GM23338 (cell line): ENCODE data around the gene ZDHHC8. TPM values are rescaled to one million over a fixed set of nuclear protein-coding genes. Genes with fewer than 3 reads are reported as not detected.

Experiments
- ATAC-seq: fragments of 200-7000 bp; cut with Tn5 transposase; 3 replicates; pipeline ENCODE4 v1.9.1; 2020
- DNase-seq: peaks from one replicate; pipeline ENCODE4 v3.0.0-alpha.2; 2015; ENCODE audit warnings: low spot score
- H2AFZ ChIP-seq: fragments of 200-600 bp; sonication (generic); 2 replicates; pipeline ENCODE4 v1.8.0; 2016; ENCODE audit warnings: antibody characterized with exemption, mild to moderate bottlenecking, moderate library complexity
- H3F3A ChIP-seq: fragments of 200-600 bp; sonication (generic); replicated peaks from 2 replicates; pipeline ENCODE4 v1.8.0; 2017; ENCODE audit warnings: antibody characterized with exemption, mixed run types, low read depth
- H3K27ac ChIP-seq: fragments of 200-600 bp; sonication (generic); 2 replicates; pipeline ENCODE4 v1.6.1; 2016; ENCODE audit warnings: low read depth
- H3K27me3 ChIP-seq: fragments of 200-600 bp; sonication (generic); 2 replicates; pipeline ENCODE4 v1.8.0; 2016; ENCODE audit warnings: mild to moderate bottlenecking, mixed run types, moderate library complexity; ENCODE audit not compliant: insufficient read depth
- H3K36me3 ChIP-seq: fragments of 200-600 bp; sonication (generic); 2 replicates; pipeline ENCODE4 v1.8.0; 2016; ENCODE audit warnings: mild to moderate bottlenecking; ENCODE audit not compliant: insufficient read depth
- H3K4me1 ChIP-seq: fragments of 200-600 bp; sonication (generic); 2 replicates; pipeline ENCODE4 v1.8.0; 2016; ENCODE audit warnings: mild to moderate bottlenecking, moderate library complexity; ENCODE audit not compliant: insufficient read depth
- H3K4me2 ChIP-seq: fragments of 200-600 bp; sonication (generic); 2 replicates; pipeline ENCODE4 v1.7.1; 2017; ENCODE audit warnings: mixed run types
- H3K4me3 ChIP-seq: fragments of 200-600 bp; sonication (generic); 2 replicates; pipeline ENCODE4 v1.6.1; 2016; ENCODE audit warnings: mixed run types
- H3K79me2 ChIP-seq: fragments of 200-600 bp; sonication (generic); replicated peaks from 2 replicates; pipeline ENCODE4 v1.8.0; 2017; ENCODE audit warnings: mild to moderate bottlenecking; ENCODE audit not compliant: insufficient read depth
- H3K9me2 ChIP-seq: fragments of 200-600 bp; sonication (generic); 2 replicates; pipeline ENCODE4 v1.8.0; 2017; ENCODE audit not compliant: insufficient read depth
- H4K20me1 ChIP-seq: fragments of 200-600 bp; sonication (generic); replicated peaks from 2 replicates; pipeline ENCODE4 v1.8.0; 2017; ENCODE audit warnings: mild to moderate bottlenecking; ENCODE audit not compliant: insufficient read depth
- H3K27ac Mint-ChIP-seq: 2 replicates; pipeline ENCODE4 v1.8.0; 2020; ENCODE audit warnings: inconsistent platforms, mild to moderate bottlenecking, moderate library complexity, mixed read lengths
- H3K27me3 Mint-ChIP-seq: 3 replicates; pipeline ENCODE4 v1.8.0; 2022; ENCODE audit warnings: low read depth, mild to moderate bottlenecking, moderate library complexity, mixed read lengths, inconsistent platforms; ENCODE audit not compliant: insufficient read depth, poor library complexity
- H3K36me3 Mint-ChIP-seq: 3 replicates; pipeline ENCODE4 v1.8.0; 2021; ENCODE audit warnings: low read depth, mild to moderate bottlenecking, inconsistent platforms, moderate library complexity, mixed read lengths
- H3K4me1 Mint-ChIP-seq: 3 replicates; pipeline ENCODE4 v1.8.0; 2020; ENCODE audit warnings: mild to moderate bottlenecking, inconsistent platforms, mixed read lengths
- H3K4me3 Mint-ChIP-seq: 3 replicates; pipeline ENCODE4 v1.8.0; 2021; ENCODE audit warnings: moderate library complexity, mild to moderate bottlenecking, inconsistent platforms, mixed read lengths
- H3K9me3 Mint-ChIP-seq: 3 replicates; pipeline ENCODE4 v1.8.0; 2020; ENCODE audit warnings: moderate library complexity, mild to moderate bottlenecking, inconsistent platforms, mixed read lengths
- CREB1 ChIP-seq: fragments of 250-450 bp; sonication (Bioruptor Pico); IDR thresholded peaks from 2 replicates; pipeline ENCODE4 v1.5.0; 2020; ENCODE audit warnings: low read depth, mild to moderate bottlenecking, moderate library complexity
- ETS1 ChIP-seq: IDR thresholded peaks from 2 replicates; pipeline ENCODE4 v1.6.1; 2016; ENCODE audit warnings: antibody characterized with exemption
- EZH2phosphoT487 ChIP-seq: fragments of 200-600 bp; sonication (generic); IDR thresholded peaks from one replicate; pipeline ENCODE4 v1.8.1; 2018; ENCODE audit warnings: antibody characterized with exemption; ENCODE audit not compliant: unreplicated experiment
- JUNB ChIP-seq: IDR thresholded peaks from one replicate; pipeline ENCODE4 v1.6.1; 2016; ENCODE audit warnings: antibody characterized with exemption; ENCODE audit not compliant: unreplicated experiment
- NANOG ChIP-seq: IDR thresholded peaks from 2 replicates; pipeline ENCODE4 v1.6.1; 2016; ENCODE audit warnings: antibody characterized with exemption, borderline replicate concordance
- ZNF331 ChIP-seq: fragments of 250-450 bp; sonication (Bioruptor Pico); IDR thresholded peaks from 2 replicates; pipeline ENCODE4 v1.5.0; 2020; ENCODE audit warnings: low read depth, mild to moderate bottlenecking, moderate library complexity
- ZNF462 ChIP-seq: fragments of 250-450 bp; sonication (Bioruptor Pico); IDR thresholded peaks from 2 replicates; pipeline ENCODE4 v1.5.0; 2020; ENCODE audit warnings: mild to moderate bottlenecking, moderate library complexity
- polyA plus RNA-seq: library from polyadenylated mRNA; unstranded; fragments of >200 nt; fragmentation: Nextera tagmentation; extraction: Ambion mirVana; gene quantifications from 2 replicates; pipeline ENCODE4 v1.2.1, GENCODE V29; 2016
- total RNA-seq: library from RNA; depleted of rRNA; stranded (reverse); fragments of >200 nt; shearing (Covaris generic); gene quantifications from 2 replicates; pipeline ENCODE4 v1.2.3, GENCODE V29; 2014
- TF ChIP-seq, protein P1 (sequence below), 2 experiments: fragments of 200-600 bp in 1 of 2; sonication (generic) in 1 of 2; conservative IDR thresholded peaks; 2 replicates each; pipeline versions ENCODE4 v1.5.1 to v1.6.1; 2016 to 2017; ENCODE audit warnings: antibody characterized with exemption in 2 of 2, low read depth in 2 of 2, mild to moderate bottlenecking in 2 of 2, moderate library complexity in 1 of 2

ZDHHC8 gene
- total and polyA plus RNA-seq, 2 experiments from 2014 or later, result 13.7 to 47.6 TPM

GRCh38 chr22:20173772-20174171 is 42.2 kb downstream of the ZDHHC8 start (continued):
- no peak for TF ChIP-seq ETS1
- no peak for TF ChIP-seq EZH2phosphoT487
- TF ChIP-seq, protein P1, sequence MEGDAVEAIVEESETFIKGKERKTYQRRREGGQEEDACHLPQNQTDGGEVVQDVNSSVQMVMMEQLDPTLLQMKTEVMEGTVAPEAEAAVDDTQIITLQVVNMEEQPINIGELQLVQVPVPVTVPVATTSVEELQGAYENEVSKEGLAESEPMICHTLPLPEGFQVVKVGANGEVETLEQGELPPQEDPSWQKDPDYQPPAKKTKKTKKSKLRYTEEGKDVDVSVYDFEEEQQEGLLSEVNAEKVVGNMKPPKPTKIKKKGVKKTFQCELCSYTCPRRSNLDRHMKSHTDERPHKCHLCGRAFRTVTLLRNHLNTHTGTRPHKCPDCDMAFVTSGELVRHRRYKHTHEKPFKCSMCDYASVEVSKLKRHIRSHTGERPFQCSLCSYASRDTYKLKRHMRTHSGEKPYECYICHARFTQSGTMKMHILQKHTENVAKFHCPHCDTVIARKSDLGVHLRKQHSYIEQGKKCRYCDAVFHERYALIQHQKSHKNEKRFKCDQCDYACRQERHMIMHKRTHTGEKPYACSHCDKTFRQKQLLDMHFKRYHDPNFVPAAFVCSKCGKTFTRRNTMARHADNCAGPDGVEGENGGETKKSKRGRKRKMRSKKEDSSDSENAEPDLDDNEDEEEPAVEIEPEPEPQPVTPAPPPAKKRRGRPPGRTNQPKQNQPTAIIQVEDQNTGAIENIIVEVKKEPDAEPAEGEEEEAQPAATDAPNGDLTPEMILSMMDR (conservative IDR thresholded peaks at IDR 0.05; ENCODE audit: low read depth in 2 of 2), result no peak

DNA sequence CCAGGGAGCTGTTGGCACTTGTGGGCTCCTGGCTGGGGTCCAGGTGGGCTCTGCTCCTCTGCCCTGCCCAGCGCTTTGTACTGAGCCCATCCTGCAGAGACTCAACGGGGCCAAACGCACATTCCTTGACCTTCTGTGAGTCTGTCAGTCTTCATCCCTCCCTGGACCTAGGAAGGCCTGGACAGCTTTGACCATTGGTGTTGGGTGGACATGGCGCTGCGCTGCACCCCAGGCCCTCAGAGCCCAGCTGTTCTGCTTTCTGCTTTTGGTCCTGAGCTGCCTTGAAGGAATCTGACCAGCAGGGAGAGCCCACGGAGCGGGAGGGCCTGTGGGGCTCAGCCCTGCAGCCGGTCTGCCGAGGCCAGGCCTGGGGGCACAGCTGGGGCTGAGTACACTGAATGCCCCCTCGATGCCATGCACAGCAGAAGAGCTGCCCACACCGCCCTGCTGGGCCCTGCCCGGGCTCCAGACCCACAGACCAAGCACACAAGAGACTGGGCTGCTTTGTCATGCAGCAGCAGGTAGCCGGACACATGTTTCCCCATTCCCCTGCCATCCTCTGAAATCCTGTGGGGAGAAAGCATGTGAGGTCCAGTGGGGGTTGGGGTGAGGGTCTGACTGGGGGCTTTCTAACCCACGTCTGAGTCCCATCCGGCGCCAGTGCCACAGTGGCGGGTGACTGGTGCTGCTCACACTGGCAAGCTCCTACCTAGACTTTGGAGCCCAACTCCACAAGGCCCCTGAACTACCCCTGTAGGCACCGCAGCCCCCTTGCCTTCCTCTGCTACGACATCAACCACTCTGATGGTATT is 43.4 kb downstream of the ZDHHC8 start:
- ATAC-seq, result peak; percentile 70
- Mint-ChIP-seq H3K4me3 (no peak overlapping the region), H3K36me3 (no peaks in the 10 kb centered on the region), H3K27me3 (peaks cover 11% of the 10 kb centered on the region), H3K4me1 (no peaks in the 10 kb centered on the region), H3K27ac (no peak overlapping the region), H3K9me3 (no peaks in the 10 kb centered on the region)
- Histone ChIP-seq H3K4me2 (no peak overlapping the region), H3K27ac (no peak overlapping the region), H3K4me1 (no peaks in the 10 kb centered on the region), H3K9me2 (no peaks in the 10 kb centered on the region), H3K79me2 (no peaks in the 10 kb centered on the region), H3K27me3 (no peaks in the 10 kb centered on the region), H3K36me3 (no peaks in the 10 kb centered on the region), H2AFZ (no peak overlapping the region), H3F3A (no peaks in the 10 kb centered on the region), H4K20me1 (no peaks in the 10 kb centered on the region), H3K4me3 (no peak overlapping the region)
- TF ChIP-seq JUNB (no peak), ETS1 (no peak), NANOG (no peak), ZNF331 (no peak), ZNF462 (CRISPR knock-in tag) (no peak), CREB1 (no peak)
- TF ChIP-seq, protein P1 (conservative IDR thresholded peaks at IDR 0.05; ENCODE audit: low read depth in 2 of 2), result peak in 1 of 2 experiments; percentile 41; a peak in 2 of 4 replicates
- no peak for DNase-seq
